Left lung (tissue), 10 donors: ENCODE data around the gene ULK1. TPM values are rescaled to one million over a fixed set of nuclear protein-coding genes. Genes with fewer than 3 reads are reported as not detected.

ENCODE experiments used
- ATAC-seq: fragments of 200-7000 bp; cut with Tn5 transposase; one replicate; pipeline ENCODE4 v1.9.1; 2020; ENCODE audit warnings: moderate library complexity
- DNase-seq, 4 donors: peaks; one replicate each; pipeline ENCODE4 v3.0.0-alpha.2; 2013 to 2020
- H3K27ac ChIP-seq, 2 donors: fragments of 200-600 bp; sonication (generic) in 1 of 2; one replicate each; pipeline versions ENCODE4 v1.5.0 to v1.8.0; 2020 to 2021
- H3K27me3 ChIP-seq, 2 donors: fragments of 200-600 bp; sonication (generic) in 1 of 2; one replicate each; pipeline versions ENCODE4 v1.5.0 to v1.8.0; 2020 to 2021
- H3K36me3 ChIP-seq, 2 donors: fragments of 200-600 bp; sonication (generic) in 1 of 2; one replicate each; pipeline versions ENCODE4 v1.5.0 to v1.8.0; 2020 to 2021
- H3K4me1 ChIP-seq, 2 donors: fragments of 200-600 bp; one replicate each; pipeline ENCODE4 v1.8.0; 2021
- H3K4me3 ChIP-seq, 2 donors: fragments of 200-600 bp; sonication (generic) in 1 of 2; one replicate each; pipeline versions ENCODE4 v1.5.0 to v1.8.0; 2020 to 2021; ENCODE audit warnings: mild to moderate bottlenecking in 1 of 2
- H3K9me3 ChIP-seq, 2 donors: fragments of 200-600 bp; sonication (generic) in 1 of 2; one replicate each; pipeline versions ENCODE4 v1.5.0 to v1.8.0; 2020 to 2021
- intact Hi-C, 2 donors: fragments of 100-400 bp; cut with DNase I; formaldehyde crosslinking; loops; one replicate each; pipeline versions ENCODE4 v1.11.2 to v1.14.2; 2022
- polyA plus RNA-seq, 6 donors: library from polyadenylated mRNA; unstranded; fragments of 120-200 nt; gene quantifications; one replicate each; pipeline ENCODE4 v1.2.1, GENCODE V29; 2013; ENCODE audit not compliant: insufficient read length in 6 of 6
- total RNA-seq, 2 donors: library from RNA; stranded (reverse); fragmentation: NEBNext Ultra II Directional; extraction: Animal tissue kit (Norgen Biotek cat#: 25700); gene quantifications; one replicate each; pipeline ENCODE4 v1.2.1, GENCODE V29; 2021
- TF ChIP-seq, protein P1 (sequence below), 2 donors: fragments of 200-600 bp; sonication (generic) in 1 of 2; IDR thresholded peaks; one replicate each; pipeline versions ENCODE4 v1.5.0 to v1.8.0; 2021; ENCODE audit warnings: antibody characterized with exemption in 2 of 2
- donor health status: DM: no; HTN: yes; CAD: no.
- donor health status: DM: no; HTN: no; CAD: no.

Gene ULK1
- total and polyA plus RNA-seq, 8 donors = 21.6 to 38.7 (median 28.9) TPM

DNA sequence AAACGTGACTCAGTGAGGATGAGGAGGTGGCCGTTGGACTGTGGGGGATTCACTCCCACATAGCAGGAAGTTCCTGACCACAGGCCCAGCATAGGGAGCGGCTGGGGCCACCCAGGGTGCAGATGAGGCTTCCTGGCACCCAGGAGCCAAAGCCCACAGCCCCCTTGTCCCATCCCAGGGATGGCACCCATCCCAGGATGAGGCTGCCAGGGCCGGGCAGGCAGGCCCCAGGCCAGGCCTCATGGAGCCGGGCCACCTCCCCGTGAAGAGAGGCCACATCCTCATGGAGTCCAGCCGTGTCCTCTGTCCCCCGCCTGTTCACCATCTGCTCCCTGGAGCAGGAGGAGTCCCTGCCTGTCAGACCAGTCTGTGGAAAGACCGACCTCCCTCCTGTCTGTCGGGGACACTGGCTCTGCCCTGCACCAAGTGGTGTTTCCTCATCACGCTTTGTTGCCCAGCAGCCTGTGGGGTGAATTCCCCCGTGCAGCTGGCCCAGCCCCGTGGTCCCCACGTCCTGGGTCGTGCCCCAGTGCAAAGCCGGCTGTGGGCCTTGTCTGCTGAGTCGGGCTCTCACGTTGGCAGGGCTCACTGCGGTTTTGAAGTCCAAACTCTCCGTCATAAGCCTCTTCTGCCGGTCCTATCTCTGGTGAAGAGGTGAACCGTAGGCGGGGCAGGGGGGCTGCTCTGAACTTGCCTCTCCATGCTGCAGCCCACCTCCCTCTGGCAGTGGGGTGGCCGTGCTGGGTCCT is 41.7 kb upstream of the ULK1 start:
- DNase-seq (peak in 1 of 4 donors; percentile 65), ATAC-seq (no peak)
- TF ChIP-seq, protein P1, sequence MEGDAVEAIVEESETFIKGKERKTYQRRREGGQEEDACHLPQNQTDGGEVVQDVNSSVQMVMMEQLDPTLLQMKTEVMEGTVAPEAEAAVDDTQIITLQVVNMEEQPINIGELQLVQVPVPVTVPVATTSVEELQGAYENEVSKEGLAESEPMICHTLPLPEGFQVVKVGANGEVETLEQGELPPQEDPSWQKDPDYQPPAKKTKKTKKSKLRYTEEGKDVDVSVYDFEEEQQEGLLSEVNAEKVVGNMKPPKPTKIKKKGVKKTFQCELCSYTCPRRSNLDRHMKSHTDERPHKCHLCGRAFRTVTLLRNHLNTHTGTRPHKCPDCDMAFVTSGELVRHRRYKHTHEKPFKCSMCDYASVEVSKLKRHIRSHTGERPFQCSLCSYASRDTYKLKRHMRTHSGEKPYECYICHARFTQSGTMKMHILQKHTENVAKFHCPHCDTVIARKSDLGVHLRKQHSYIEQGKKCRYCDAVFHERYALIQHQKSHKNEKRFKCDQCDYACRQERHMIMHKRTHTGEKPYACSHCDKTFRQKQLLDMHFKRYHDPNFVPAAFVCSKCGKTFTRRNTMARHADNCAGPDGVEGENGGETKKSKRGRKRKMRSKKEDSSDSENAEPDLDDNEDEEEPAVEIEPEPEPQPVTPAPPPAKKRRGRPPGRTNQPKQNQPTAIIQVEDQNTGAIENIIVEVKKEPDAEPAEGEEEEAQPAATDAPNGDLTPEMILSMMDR (IDR thresholded peaks at IDR 0.05) = no peak
- intact Hi-C loops = no loop called here
- Histone ChIP-seq H3K27ac (no peak overlapping the region), H3K4me3 (no peak overlapping the region), H3K4me1 (peaks cover 0 to 4% of the 10 kb centered on the region in 2 donors), H3K36me3 (no peaks in the 10 kb centered on the region), H3K27me3 (peaks cover 0 to 63% of the 10 kb centered on the region in 2 donors), H3K9me3 (no peaks in the 10 kb centered on the region)

DNA sequence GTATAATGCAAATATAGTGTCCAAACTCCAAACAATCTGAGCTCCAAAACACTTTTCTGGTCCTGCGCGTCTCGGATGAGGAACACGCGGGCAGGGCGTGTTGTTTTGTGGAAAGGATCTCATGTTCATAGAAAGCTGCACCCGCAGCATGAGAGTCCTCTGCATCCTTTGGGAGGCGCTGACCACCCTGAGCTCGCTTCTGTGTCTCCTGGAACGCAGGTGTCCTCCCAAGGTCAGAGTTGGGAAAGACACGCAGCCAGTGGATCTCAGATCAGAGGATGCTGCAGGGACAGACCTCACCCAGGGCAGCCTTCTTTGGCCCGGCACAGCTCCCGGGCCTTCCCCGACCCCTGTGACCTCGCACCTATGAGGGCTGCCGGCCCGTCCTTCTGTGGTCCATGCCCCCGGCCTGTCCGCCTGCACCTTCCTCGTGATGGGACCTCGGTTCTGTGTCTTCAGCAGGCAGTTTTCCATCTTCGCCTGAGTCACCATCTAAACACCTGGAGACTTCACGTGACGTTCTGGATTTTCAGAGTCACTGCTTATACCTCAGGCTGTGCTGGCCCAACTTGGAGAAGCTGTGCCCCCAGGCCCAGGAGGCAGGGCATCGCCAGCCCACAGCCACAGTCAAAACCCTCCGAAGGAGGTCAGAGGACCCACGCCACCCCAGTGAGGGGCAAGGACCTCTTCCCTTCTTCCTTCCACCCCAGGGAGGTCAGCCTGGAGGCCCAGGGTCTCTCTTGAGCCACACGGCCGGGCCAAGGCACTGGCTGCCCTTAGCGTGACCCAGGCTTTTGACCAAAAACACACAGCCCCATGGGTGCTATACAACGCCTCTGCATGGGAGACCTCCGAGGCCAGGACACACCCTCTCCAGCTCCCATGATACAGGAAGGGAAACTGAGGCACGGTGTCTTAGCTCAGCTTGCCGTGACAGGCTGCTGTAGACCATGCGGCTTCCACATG is 40.3 kb upstream of the ULK1 start:
- intact Hi-C loops = no loop called here
- TF ChIP-seq, protein P1 (IDR thresholded peaks at IDR 0.05) = no peak
- no peaks in the 10 kb centered on the region for H3K9me3 ChIP-seq

DNA sequence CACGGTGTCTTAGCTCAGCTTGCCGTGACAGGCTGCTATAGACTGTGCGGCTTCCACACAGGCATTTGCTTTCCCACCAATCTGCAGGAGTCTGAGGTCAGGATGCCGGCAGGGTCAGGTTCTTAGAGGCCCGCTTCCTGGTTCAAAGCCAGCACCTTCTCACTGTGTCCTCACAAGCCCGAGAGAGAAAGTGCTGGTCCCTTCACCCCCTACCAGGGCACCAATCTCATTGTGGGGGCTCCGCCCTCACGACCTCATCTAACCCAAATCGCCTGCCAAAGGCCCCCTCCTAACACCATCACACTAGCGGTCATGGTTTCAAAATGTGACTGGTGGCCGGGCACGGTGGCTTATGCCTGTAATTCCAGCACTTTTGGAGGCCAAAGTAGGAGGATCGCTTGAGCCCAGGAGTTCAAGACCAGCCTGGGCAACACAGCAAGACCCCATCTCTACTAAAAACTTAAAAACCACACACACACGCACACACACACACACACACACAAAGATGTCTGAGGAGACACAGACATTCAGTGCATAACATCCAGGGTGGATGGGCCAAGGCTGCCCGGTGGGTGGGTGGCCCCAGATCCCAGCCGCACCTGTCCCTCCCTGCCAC is 39.5 kb upstream of the ULK1 start:
- Histone ChIP-seq H3K27ac (no peak overlapping the region), H3K27me3 (peaks cover 0 to 63% of the 10 kb centered on the region in 2 donors), H3K9me3 (no peaks in the 10 kb centered on the region), H3K4me1 (peaks cover 0 to 9% of the 10 kb centered on the region in 2 donors), H3K4me3 (no peak overlapping the region), H3K36me3 (no peaks in the 10 kb centered on the region)
- intact Hi-C loops = no loop called here
- ATAC-seq (no peak), DNase-seq (no peak)
- TF ChIP-seq, protein P1 (IDR thresholded peaks at IDR 0.05) = no peak

More for the DNA sequence above, 40.3 kb upstream of the ULK1 start:
- Histone ChIP-seq H3K4me3 (no peak overlapping the region), H3K27me3 (peaks cover 0 to 63% of the 10 kb centered on the region in 2 donors), H3K27ac (no peak overlapping the region), H3K4me1 (peaks cover 0 to 4% of the 10 kb centered on the region in 2 donors), H3K36me3 (no peaks in the 10 kb centered on the region)
- peak in 1 of 4 donors; percentile 46 for DNase-seq
- ATAC-seq = no peak

DNA sequence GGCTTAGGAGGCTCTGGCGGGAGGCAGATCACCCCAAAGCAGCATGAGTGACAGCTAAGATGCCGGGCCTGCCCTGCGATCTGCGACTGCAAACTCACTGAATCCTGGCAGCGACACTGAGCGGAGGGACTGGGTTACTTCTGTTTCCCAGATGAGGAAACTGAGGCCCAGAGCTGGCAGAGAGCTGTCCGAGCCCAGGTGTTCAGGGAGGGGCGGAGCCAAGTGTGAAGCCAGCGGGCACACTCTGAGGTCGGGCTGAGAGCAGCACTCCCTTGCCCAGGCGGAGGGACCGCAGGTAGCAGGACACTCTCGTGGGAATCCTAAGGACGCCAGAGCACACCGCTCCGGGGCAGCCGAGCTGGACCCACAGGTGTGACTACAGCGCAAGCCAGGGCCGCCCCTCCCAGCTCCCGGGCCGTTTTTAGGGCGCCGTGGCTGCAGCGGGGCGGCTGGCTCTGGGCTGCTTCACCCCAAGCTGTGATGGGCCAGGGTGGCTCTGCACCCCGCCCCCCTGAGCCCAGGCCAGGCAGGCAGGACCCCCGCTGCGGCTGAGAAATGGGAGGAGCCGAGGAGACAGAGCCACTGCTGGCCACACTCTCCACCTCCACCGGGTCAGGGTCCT is 38.8 kb upstream of the ULK1 start:
- peaks cover 2 to 16% of the 10 kb centered on the region in 2 donors for H3K4me1 ChIP-seq
- H3K27ac ChIP-seq = no peak overlapping the region
- peak in 1 of 4 donors; percentile 61 for DNase-seq
- intact Hi-C loops = no loop called here
- H3K9me3 ChIP-seq = no peaks in the 10 kb centered on the region
- no peak for ATAC-seq
- TF ChIP-seq, protein P1 (IDR thresholded peaks at IDR 0.05) = no peak
- peaks cover 0 to 63% of the 10 kb centered on the region in 2 donors for H3K27me3 ChIP-seq
- H3K4me3 ChIP-seq = no peak overlapping the region
- no peaks in the 10 kb centered on the region for H3K36me3 ChIP-seq
